Ovary (tissue), 9 donors: Measurements from ENCODE around the gene ADARB2. TPM values are rescaled to one million over a fixed set of nuclear protein-coding genes. Genes with fewer than 3 reads are reported as not detected.

Experiments used
- DNase-seq, 5 donors: peaks; one replicate each; pipeline ENCODE4 v3.0.0-alpha.2; 2019 to 2020
- H3K27ac ChIP-seq, 2 donors: fragments of 200-600 bp; one replicate each; pipeline versions ENCODE4 v1.5.1 to v1.8.0; 2019 to 2022
- H3K27me3 ChIP-seq: fragments of 200-600 bp; one replicate; pipeline ENCODE4 v1.8.0; 2022
- H3K36me3 ChIP-seq: fragments of 200-600 bp; sonication (generic); one replicate; pipeline ENCODE4 v1.5.1; 2019
- H3K4me1 ChIP-seq: one replicate; pipeline ENCODE4 v1.8.1; 2013; ENCODE audit warnings: mild to moderate bottlenecking, moderate library complexity; ENCODE audit not compliant: insufficient read depth
- H3K4me3 ChIP-seq: fragments of 200-600 bp; sonication (generic); one replicate; pipeline ENCODE4 v1.5.1; 2017
- H3K9me3 ChIP-seq, 2 donors: fragments of 200-600 bp in 1 of 2; sonication (generic) in 1 of 2; one replicate each; pipeline versions ENCODE4 v1.5.1 to v1.8.1; 2013 to 2019; ENCODE audit warnings: mild to moderate bottlenecking in 1 of 2, moderate library complexity in 1 of 2
- EP300 ChIP-seq: sonication (generic); formaldehyde crosslinking; IDR thresholded peaks from one replicate; pipeline ENCODE4 v1.6.1; 2017; ENCODE audit warnings: antibody characterized with exemption
- POLR2A ChIP-seq: fragments of 450-650 bp; IDR thresholded peaks from one replicate; pipeline ENCODE4 v1.6.1; 2017; ENCODE audit warnings: antibody characterized with exemption, mild to moderate bottlenecking, moderate library complexity
- WGBS, 3 donors: extraction: QIAGEN DNeasy Blood & Tissue Kit in 1 of 3; methylation state at CpG; one replicate each; pipeline versions ENCODE4 v1.1.5 to v1.1.7; 2013 to 2017; 5-methylcytosine and 5-hydroxymethylcytosine counted together
- intact Hi-C, 4 donors: fragments of 100-400 bp; cut with DNase I; formaldehyde crosslinking; loops; one replicate each; pipeline versions ENCODE4 v1.11.0 to v1.15.1; 2022 to 2023
- polyA plus RNA-seq, 2 donors: library from polyadenylated mRNA; stranded (reverse); fragments of 200-250 nt in 1 of 2; fragments of 350-450 nt in 1 of 2; fragmentation: Illumina TruSeq in 1 of 2; extraction: RNeasy Lipid Tissue Mini Kit (QIAGEN cat#74804) in 1 of 2; gene quantifications; one replicate each; pipeline ENCODE4 v1.2.3, GENCODE V29; 2013 to 2014
- total RNA-seq, 7 donors: library from RNA; depleted of rRNA in 2 of 7; stranded (reverse); fragments of >200 nt in 2 of 7; fragmentation: NEBNext Ultra II Directional in 3 of 7; extraction: Animal tissue kit (Norgen Biotek cat#: 25700) in 3 of 7; gene quantifications; one replicate each; pipeline versions ENCODE4 v1.1.0 to v1.2.4, GENCODE V29; 2016 to 2023
- TF ChIP-seq, protein P1 (sequence below), 3 donors: fragments of 450-650 bp in 2 of 3; fragments of 200-600 bp in 1 of 3; IDR thresholded peaks; one replicate each; pipeline versions ENCODE4 v1.5.1 to v1.8.0; 2016 to 2022; ENCODE audit warnings: antibody characterized with exemption in 3 of 3, mild to moderate bottlenecking in 1 of 3
- donor health status: DM: no; HTN: no; CAD: no; lungs with moderate emphysema.
- donor health status: DM: no; HTN: no; CAD: no.
- donor health status: Bipolar disorder and iron deficiency.
- donor health status: DM: yes; HTN: yes; CAD: no.
- donor health status: DM: no; HTN: no; CAD: no.
- donor health status: DM: yes; HTN: yes; CAD: no.

ADARB2 gene
- total and polyA plus RNA-seq, 9 donors: 0.12 to 2.0 (median 0.36) TPM; not detected in 2

- WGBS, 3 donors: 87 to 90% (median 89%) methylated on average over 20 of the region's 20 CpGs
These were observed 341.1 kb downstream of the ADARB2 start for GRCh38 chr10:1396297-1396635.

GRCh38 chr10:1395481-1396296 is 341.6 kb downstream of the ADARB2 start:
- no peak overlapping the region for H3K27ac ChIP-seq
- no peaks in the 10 kb centered on the region for H3K27me3 ChIP-seq
- intact Hi-C loops: no loop called here
- H3K36me3 ChIP-seq: no peaks in the 10 kb centered on the region
- no peak overlapping the region for H3K4me3 ChIP-seq
- WGBS, 3 donors: 85 to 89% (median 87%) methylated on average over 33 of the region's 33 CpGs
- H3K4me1 ChIP-seq: no peaks in the 10 kb centered on the region
- H3K9me3 ChIP-seq: no peaks in the 10 kb centered on the region
- no peak for DNase-seq
- no peak for TF ChIP-seq POLR2A

More at GRCh38 chr10:1396297-1396635, 341.1 kb downstream of the ADARB2 start:
- TF ChIP-seq EP300: no peak
- TF ChIP-seq POLR2A: no peak
- TF ChIP-seq, protein P1, sequence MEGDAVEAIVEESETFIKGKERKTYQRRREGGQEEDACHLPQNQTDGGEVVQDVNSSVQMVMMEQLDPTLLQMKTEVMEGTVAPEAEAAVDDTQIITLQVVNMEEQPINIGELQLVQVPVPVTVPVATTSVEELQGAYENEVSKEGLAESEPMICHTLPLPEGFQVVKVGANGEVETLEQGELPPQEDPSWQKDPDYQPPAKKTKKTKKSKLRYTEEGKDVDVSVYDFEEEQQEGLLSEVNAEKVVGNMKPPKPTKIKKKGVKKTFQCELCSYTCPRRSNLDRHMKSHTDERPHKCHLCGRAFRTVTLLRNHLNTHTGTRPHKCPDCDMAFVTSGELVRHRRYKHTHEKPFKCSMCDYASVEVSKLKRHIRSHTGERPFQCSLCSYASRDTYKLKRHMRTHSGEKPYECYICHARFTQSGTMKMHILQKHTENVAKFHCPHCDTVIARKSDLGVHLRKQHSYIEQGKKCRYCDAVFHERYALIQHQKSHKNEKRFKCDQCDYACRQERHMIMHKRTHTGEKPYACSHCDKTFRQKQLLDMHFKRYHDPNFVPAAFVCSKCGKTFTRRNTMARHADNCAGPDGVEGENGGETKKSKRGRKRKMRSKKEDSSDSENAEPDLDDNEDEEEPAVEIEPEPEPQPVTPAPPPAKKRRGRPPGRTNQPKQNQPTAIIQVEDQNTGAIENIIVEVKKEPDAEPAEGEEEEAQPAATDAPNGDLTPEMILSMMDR (IDR thresholded peaks at IDR 0.05): no peak
- H3K27me3 ChIP-seq: no peaks in the 10 kb centered on the region
- no peaks in the 10 kb centered on the region for H3K4me1 ChIP-seq
- H3K36me3 ChIP-seq: no peaks in the 10 kb centered on the region
- DNase-seq: no peak
- intact Hi-C loops: no loop called here
- no peaks in the 10 kb centered on the region for H3K9me3 ChIP-seq
- no peak overlapping the region for H3K27ac ChIP-seq
- H3K4me3 ChIP-seq: no peak overlapping the region

DNA sequence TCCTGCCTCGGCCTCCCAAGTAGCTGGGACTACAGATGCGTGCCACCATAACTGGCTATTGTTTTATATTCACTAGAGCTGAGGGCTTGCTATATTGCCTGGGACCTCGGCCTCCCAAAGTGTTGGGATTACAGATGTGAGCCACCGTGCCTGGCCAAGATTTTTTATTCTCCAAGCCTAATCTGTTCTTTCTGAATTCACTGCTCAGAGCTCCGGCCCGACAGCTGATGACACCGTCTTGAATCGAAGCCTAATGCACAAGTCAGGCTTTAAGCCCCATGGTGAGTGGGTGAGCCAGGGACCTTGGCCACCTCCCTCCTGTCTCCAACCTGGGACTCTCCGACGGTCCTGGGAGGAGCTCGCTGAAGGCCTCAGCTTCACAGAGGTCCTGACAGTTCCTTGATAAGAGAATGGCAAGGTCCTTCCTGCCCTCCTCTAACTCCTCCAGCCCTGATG is 342.3 kb downstream of the ADARB2 start:
- Histone ChIP-seq H3K36me3 (no peaks in the 10 kb centered on the region), H3K27me3 (no peaks in the 10 kb centered on the region), H3K4me1 (no peaks in the 10 kb centered on the region), H3K27ac (no peak overlapping the region), H3K9me3 (no peaks in the 10 kb centered on the region), H3K4me3 (no peak overlapping the region)
- TF ChIP-seq EP300: no peak
- no peak for TF ChIP-seq POLR2A
- TF ChIP-seq, protein P1 (IDR thresholded peaks at IDR 0.05): no peak
- intact Hi-C loops: no loop called here
- WGBS, 3 donors: 81 to 82% (median 81%) methylated on average over 11 of the region's 11 CpGs
- DNase-seq: no peak

DNA sequence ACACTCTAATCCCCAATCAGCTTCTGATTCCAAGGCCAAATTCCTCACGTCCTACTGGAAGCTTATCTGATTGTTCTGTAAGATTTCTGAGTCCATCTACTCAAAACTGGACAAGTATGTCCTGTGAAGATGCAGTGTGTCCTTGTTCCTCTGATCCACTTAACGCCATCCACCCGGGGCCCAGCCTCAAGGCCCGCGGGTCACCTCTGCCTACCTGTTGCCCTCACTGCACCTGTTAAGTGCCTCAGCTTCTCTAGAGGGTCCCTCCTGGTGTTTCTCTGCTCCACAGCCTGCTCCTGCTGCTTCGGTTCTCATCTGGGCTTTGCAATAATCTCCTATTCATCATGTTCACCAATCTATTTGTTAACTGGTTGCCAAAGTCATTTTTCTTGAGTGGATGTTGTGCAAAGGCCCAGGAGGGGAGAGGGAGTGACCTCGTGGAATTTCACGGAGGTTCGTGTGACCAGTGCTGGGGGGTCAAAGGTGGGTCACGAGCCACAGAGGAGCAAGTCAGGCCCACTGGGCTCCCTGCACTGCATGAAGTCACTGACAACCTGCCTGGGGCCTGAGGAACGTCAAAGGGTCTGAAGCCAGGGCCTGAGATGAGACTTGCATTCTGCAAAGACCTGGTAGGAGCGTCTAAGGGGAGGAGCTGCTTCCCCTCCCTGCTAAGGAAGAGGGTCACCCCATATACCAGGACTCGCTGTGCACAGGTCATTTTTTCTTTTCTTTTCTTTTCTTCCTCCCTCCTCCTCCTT is 343.0 kb downstream of the ADARB2 start:
- Histone ChIP-seq H3K9me3 (no peaks in the 10 kb centered on the region), H3K36me3 (no peaks in the 10 kb centered on the region), H3K4me1 (no peaks in the 10 kb centered on the region), H3K27me3 (no peaks in the 10 kb centered on the region), H3K4me3 (no peak overlapping the region), H3K27ac (no peak overlapping the region)
- intact Hi-C loops: no loop called here
- 65 to 73% (median 66%) methylated on average over 13 of the region's 13 CpGs for WGBS, 3 donors
- no peak for DNase-seq
- no peak for TF ChIP-seq POLR2A
- TF ChIP-seq, protein P1 (IDR thresholded peaks at IDR 0.05): no peak
- no peak for TF ChIP-seq EP300
